ENCODE measurements around the gene OR2H1.

- TF ChIP-seq MAX (IDR thresholded peaks at IDR 0.05; ENCODE audit: low read depth, low read length) = no peak
- no peak for TF ChIP-seq POLR2A (IDR thresholded peaks at IDR 0.05; ENCODE audit: extremely low read depth, insufficient read length)
- no peak for TF ChIP-seq MYC (IDR thresholded peaks at IDR 0.05; ENCODE audit: low read depth, low read length)
- TF ChIP-seq CTCF (IDR thresholded peaks at IDR 0.05; ENCODE audit: low read depth, low read length) = no peak
Measured at GRCh38 chr6:29491574-29491973, 34.6 kb downstream of the OR2H1 start.
